Esophagus squamous epithelium (tissue), 4 donors: ENCODE results near the gene MDFI.

Experiments used
- POLR2A ChIP-seq, 4 donors: fragments of 450-650 bp; IDR thresholded peaks; one replicate each; pipeline ENCODE4 v1.6.1; 2017; ENCODE audit warnings: antibody characterized with exemption in 4 of 4, mild to moderate bottlenecking in 4 of 4, moderate library complexity in 3 of 4
- TF ChIP-seq, protein P1 (sequence below), 6 experiments: fragments of 450-650 bp in 4 of 6; fragments of 200-600 bp in 2 of 6; sonication (generic) in 2 of 6; IDR thresholded peaks; one replicate each; pipeline ENCODE4 v1.5.1; 2016 to 2019; ENCODE audit warnings: antibody characterized with exemption in 6 of 6, mild to moderate bottlenecking in 4 of 6, moderate library complexity in 4 of 6

DNA sequence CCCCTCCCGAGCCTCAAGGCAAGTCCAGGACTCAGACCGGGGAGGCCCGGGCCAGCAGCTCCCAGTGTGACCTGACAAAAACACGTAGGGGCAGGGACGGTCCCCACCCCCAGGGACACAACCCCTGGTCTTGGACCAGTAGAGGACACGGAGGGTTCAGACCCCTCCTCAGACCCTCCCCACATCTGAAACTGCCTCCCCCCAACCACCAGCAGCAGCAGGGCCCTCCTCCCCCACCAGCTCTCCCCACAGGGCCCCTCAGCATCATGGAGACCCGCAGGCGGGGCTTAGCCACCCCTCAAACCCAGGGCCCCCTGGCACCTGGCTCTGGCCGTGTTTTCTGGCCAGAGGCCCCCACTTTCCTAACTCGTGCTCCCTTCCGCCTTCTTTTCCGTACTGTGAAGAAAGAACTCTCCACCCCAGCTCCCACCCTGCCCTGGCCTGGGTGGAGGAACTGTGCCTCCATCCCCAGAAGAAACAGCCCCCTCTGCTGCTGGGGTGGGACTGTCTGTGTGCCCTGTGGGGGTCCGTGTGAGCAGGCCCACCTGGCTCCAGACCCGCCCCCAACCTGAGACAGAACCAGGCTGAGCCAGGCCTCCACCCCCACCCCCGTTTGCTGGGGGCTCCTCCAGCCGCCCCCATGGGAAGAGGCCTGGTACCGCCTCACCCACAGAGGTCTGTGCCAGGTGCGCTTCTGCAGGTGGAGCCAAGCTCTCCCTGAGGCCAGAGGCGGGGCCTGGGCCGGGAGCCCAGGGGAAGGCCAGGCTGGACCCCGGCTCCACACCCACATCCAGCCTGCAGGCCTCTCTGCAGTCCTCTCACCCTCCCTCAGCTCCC lies 39.0 kb upstream of the MDFI start:
- no peak for TF ChIP-seq POLR2A (IDR thresholded peaks at IDR 0.05)
- TF ChIP-seq, protein P1, sequence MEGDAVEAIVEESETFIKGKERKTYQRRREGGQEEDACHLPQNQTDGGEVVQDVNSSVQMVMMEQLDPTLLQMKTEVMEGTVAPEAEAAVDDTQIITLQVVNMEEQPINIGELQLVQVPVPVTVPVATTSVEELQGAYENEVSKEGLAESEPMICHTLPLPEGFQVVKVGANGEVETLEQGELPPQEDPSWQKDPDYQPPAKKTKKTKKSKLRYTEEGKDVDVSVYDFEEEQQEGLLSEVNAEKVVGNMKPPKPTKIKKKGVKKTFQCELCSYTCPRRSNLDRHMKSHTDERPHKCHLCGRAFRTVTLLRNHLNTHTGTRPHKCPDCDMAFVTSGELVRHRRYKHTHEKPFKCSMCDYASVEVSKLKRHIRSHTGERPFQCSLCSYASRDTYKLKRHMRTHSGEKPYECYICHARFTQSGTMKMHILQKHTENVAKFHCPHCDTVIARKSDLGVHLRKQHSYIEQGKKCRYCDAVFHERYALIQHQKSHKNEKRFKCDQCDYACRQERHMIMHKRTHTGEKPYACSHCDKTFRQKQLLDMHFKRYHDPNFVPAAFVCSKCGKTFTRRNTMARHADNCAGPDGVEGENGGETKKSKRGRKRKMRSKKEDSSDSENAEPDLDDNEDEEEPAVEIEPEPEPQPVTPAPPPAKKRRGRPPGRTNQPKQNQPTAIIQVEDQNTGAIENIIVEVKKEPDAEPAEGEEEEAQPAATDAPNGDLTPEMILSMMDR (IDR thresholded peaks at IDR 0.05), result no peak
